K562 (cell line): ENCODE data around the gene MGST2.

Experiments
- CHD4 ChIP-seq: fragments of 200-600 bp; sonication (generic); IDR thresholded peaks from 3 replicates; pipeline ENCODE4 v1.6.1; 2012; ENCODE audit warnings: low read depth, mild to moderate bottlenecking, mixed read lengths, low read length, inconsistent platforms; ENCODE audit not compliant: insufficient read depth, insufficient replicate concordance, poor library complexity, severe bottlenecking
- FOXA3 ChIP-seq, 2 experiments: fragments of 450-650 bp in 1 of 2; sonication (generic) in 1 of 2; formaldehyde crosslinking; IDR thresholded peaks in 1 of 2; conservative IDR thresholded peaks in 1 of 2; 2 replicates each; pipeline versions ENCODE4 v1.4.0 to v1.8.0; 2020 to 2022; ENCODE audit warnings: mild to moderate bottlenecking in 2 of 2, missing genetic modification reagents in 1 of 2
- MTA1 ChIP-seq: fragments of 450-650 bp; IDR thresholded peaks from 2 replicates; pipeline ENCODE4 v1.6.1; 2017; ENCODE audit warnings: borderline replicate concordance
- POLR2AphosphoS5 ChIP-seq: IDR thresholded peaks from 2 replicates; pipeline ENCODE4 v1.6.1; 2011; ENCODE audit warnings: mild to moderate bottlenecking, low read depth, low read length, moderate library complexity; ENCODE audit not compliant: control insufficient read depth, insufficient read depth
- RFX5 ChIP-seq: IDR thresholded peaks from 2 replicates; pipeline ENCODE4 v1.6.1; 2011; ENCODE audit warnings: low read depth, mild to moderate bottlenecking, improper control_type of control experiment, low read length
- SETDB1 ChIP-seq: IDR thresholded peaks from one replicate; pipeline ENCODE4 v1.6.1; 2012; ENCODE audit warnings: low read length, control low read depth, inconsistent platforms
- SMARCC2 ChIP-seq: fragments of 450-650 bp; IDR thresholded peaks from 2 replicates; pipeline ENCODE4 v1.6.1; 2017; ENCODE audit warnings: antibody characterized with exemption, moderate library complexity, mild to moderate bottlenecking, low read depth
- SPI1 ChIP-seq: IDR thresholded peaks from 2 replicates; pipeline ENCODE4 v1.6.1; 2011; ENCODE audit warnings: low read depth, low read length, control low read depth, borderline replicate concordance
- TF ChIP-seq, protein P1 (sequence below): fragments of 450-650 bp; IDR thresholded peaks from 2 replicates; pipeline ENCODE4 v1.6.1; 2016; ENCODE audit warnings: borderline replicate concordance
- TF ChIP-seq, protein P2 (sequence below), 3 experiments: IDR thresholded peaks in 2 of 3; conservative IDR thresholded peaks in 1 of 3; 2 replicates each; pipeline ENCODE4 v1.5.1; 2011 to 2012; ENCODE audit warnings: low read length in 3 of 3, mild to moderate bottlenecking in 3 of 3, control low read depth in 2 of 3, improper control_type of control experiment in 1 of 3, inconsistent platforms in 1 of 3, low read depth in 1 of 3, mixed read lengths in 1 of 3, moderate library complexity in 1 of 3; ENCODE audit not compliant: insufficient read depth in 2 of 3
- TF ChIP-seq, protein P3 (sequence below): fragments of 250-450 bp; sonication (Bioruptor Pico); IDR thresholded peaks from 2 replicates; pipeline ENCODE4 v1.5.0; 2020; ENCODE audit warnings: mild to moderate bottlenecking

DNA sequence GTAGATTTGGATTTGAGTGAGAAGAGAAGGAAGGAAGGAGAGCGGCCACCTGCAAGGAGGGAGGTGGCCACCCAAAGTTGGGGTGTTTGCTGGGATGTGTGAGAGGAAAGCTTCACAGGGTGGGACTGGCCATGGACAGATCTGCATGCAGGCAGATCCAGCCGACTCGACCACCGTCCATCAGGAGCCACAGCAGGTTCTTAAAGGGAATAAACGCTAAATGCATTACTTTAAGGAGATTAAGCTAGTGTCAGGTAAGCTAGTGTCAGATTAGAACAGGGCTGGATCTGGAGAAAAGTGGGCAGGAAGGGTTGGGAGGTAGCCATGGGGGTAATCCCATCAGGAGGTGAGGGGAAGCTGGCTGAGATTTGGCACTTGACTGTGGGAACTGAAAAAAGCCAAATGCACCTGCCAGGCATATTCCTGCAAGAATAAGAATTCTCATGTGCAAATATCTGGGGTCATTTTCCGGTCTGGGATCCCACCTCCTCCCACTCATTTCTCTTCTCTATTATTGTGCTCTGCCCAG is 79.6 kb downstream of the MGST2 start:
- TF ChIP-seq SMARCC2 (no peak), POLR2AphosphoS5 (no peak), FOXA3 (CRISPR knock-in tag; conservative IDR thresholded peaks at IDR 0.05 in 1 of 2, IDR thresholded peaks at IDR 0.05 in 1 of 2) (no peak), RFX5 (no peak), SETDB1 (no peak), SPI1 (no peak), CHD4 (no peak), MTA1 (no peak)
- TF ChIP-seq, protein P1, sequence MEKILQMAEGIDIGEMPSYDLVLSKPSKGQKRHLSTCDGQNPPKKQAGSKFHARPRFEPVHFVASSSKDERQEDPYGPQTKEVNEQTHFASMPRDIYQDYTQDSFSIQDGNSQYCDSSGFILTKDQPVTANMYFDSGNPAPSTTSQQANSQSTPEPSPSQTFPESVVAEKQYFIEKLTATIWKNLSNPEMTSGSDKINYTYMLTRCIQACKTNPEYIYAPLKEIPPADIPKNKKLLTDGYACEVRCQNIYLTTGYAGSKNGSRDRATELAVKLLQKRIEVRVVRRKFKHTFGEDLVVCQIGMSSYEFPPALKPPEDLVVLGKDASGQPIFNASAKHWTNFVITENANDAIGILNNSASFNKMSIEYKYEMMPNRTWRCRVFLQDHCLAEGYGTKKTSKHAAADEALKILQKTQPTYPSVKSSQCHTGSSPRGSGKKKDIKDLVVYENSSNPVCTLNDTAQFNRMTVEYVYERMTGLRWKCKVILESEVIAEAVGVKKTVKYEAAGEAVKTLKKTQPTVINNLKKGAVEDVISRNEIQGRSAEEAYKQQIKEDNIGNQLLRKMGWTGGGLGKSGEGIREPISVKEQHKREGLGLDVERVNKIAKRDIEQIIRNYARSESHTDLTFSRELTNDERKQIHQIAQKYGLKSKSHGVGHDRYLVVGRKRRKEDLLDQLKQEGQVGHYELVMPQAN = no peak
- TF ChIP-seq, protein P2, sequence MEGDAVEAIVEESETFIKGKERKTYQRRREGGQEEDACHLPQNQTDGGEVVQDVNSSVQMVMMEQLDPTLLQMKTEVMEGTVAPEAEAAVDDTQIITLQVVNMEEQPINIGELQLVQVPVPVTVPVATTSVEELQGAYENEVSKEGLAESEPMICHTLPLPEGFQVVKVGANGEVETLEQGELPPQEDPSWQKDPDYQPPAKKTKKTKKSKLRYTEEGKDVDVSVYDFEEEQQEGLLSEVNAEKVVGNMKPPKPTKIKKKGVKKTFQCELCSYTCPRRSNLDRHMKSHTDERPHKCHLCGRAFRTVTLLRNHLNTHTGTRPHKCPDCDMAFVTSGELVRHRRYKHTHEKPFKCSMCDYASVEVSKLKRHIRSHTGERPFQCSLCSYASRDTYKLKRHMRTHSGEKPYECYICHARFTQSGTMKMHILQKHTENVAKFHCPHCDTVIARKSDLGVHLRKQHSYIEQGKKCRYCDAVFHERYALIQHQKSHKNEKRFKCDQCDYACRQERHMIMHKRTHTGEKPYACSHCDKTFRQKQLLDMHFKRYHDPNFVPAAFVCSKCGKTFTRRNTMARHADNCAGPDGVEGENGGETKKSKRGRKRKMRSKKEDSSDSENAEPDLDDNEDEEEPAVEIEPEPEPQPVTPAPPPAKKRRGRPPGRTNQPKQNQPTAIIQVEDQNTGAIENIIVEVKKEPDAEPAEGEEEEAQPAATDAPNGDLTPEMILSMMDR (IDR thresholded peaks at IDR 0.05 in 2 of 3, conservative IDR thresholded peaks at IDR 0.05 in 1 of 3; ENCODE audit: insufficient read depth in 2 of 3, low read depth in 1 of 3, low read length in 3 of 3) = no peak
- TF ChIP-seq, protein P3, sequence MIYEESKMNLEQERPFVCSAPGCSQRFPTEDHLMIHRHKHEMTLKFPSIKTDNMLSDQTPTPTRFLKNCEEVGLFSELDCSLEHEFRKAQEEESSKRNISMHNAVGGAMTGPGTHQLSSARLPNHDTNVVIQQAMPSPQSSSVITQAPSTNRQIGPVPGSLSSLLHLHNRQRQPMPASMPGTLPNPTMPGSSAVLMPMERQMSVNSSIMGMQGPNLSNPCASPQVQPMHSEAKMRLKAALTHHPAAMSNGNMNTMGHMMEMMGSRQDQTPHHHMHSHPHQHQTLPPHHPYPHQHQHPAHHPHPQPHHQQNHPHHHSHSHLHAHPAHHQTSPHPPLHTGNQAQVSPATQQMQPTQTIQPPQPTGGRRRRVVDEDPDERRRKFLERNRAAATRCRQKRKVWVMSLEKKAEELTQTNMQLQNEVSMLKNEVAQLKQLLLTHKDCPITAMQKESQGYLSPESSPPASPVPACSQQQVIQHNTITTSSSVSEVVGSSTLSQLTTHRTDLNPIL (CRISPR knock-in tag) = no peak
